Astrocyte of the spinal cord (primary cell): ENCODE results near the gene AVPR1A.

Source experiments
- DNase-seq: peaks from one replicate; pipeline ENCODE4 v3.0.0; 2011; ENCODE audit warnings: low read depth, low spot score
- H3K4me3 ChIP-seq: 2 replicates; pipeline ENCODE4 v1.5.1; 2011; ENCODE audit warnings: low read depth, mild to moderate bottlenecking, low read length, moderate library complexity
- CTCF ChIP-seq: IDR thresholded peaks from 2 replicates; pipeline ENCODE4 v1.5.1; 2012; ENCODE audit warnings: low read depth, mild to moderate bottlenecking, low read length, inconsistent platforms
- in situ Hi-C: cut with HindIII; loops from 2 replicates; pipeline ENCODE4 v1.10.0; 2017; ENCODE audit warnings: low sequenced_read_pairs

Gene AVPR1A

GRCh38 chr12:63101920-63102319, 49.1 kb downstream of the AVPR1A start:
- no peak for TF ChIP-seq CTCF
- no peak for DNase-seq
- in situ Hi-C loops = no loop called here
- H3K4me3 ChIP-seq = no peak overlapping the region

- DNase-seq = no peak
- in situ Hi-C loops = no loop called here
- no peak for TF ChIP-seq CTCF
- no peak overlapping the region for H3K4me3 ChIP-seq
Observed at GRCh38 chr12:63098851-63099250, 52.1 kb downstream of the AVPR1A start.

- in situ Hi-C loops = no loop called here
- DNase-seq = no peak
- H3K4me3 ChIP-seq = no peak overlapping the region
Observed at GRCh38 chr12:63095369-63095980, 55.5 kb downstream of the AVPR1A start.

GRCh38 chr12:63093711-63094110, 57.3 kb downstream of the AVPR1A start:
- TF ChIP-seq CTCF = no peak
- no peak overlapping the region for H3K4me3 ChIP-seq
- no peak for DNase-seq
- in situ Hi-C loops = no loop called here

More at GRCh38 chr12:63095369-63095980, 55.5 kb downstream of the AVPR1A start:
- TF ChIP-seq CTCF = no peak

- DNase-seq = no peak
- no peak overlapping the region for H3K4me3 ChIP-seq
- TF ChIP-seq CTCF = no peak
- in situ Hi-C loops = no loop called here
Observed at GRCh38 chr12:63093084-63093483, 57.9 kb downstream of the AVPR1A start.
